Panc1 (cell line): ENCODE results near the gene DENND5B.

Experiments used
- SIN3A ChIP-seq: IDR thresholded peaks from 2 replicates; pipeline ENCODE4 v1.6.1; 2012; ENCODE audit warnings: low read depth, mild to moderate bottlenecking, low read length, moderate library complexity, borderline replicate concordance; ENCODE audit not compliant: insufficient read depth
- TF ChIP-seq, protein P1 (sequence below): fragments of 450-650 bp; IDR thresholded peaks from 2 replicates; pipeline ENCODE4 v1.5.1; 2017; ENCODE audit warnings: mild to moderate bottlenecking

DNA sequence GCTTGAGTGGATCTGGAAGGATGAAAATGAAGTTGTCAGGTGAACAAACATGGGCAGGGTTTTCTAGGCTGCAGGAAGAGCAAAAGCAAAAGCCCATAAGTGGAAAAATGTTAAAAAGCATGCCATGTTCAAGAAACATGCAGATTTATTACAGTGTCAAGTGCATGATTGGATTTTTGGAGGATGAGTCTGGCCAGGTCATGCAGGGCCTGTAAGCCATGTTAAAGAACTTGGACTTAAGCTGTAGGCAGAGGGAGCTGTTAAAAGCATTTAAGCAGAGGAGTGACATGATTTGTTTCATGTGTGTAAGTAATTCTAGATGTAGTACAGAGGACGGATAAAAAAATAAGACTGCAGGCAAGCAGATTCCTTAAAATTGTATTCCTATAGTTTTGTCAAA, 248.7 kb downstream of the DENND5B start:
- TF ChIP-seq, protein P1, sequence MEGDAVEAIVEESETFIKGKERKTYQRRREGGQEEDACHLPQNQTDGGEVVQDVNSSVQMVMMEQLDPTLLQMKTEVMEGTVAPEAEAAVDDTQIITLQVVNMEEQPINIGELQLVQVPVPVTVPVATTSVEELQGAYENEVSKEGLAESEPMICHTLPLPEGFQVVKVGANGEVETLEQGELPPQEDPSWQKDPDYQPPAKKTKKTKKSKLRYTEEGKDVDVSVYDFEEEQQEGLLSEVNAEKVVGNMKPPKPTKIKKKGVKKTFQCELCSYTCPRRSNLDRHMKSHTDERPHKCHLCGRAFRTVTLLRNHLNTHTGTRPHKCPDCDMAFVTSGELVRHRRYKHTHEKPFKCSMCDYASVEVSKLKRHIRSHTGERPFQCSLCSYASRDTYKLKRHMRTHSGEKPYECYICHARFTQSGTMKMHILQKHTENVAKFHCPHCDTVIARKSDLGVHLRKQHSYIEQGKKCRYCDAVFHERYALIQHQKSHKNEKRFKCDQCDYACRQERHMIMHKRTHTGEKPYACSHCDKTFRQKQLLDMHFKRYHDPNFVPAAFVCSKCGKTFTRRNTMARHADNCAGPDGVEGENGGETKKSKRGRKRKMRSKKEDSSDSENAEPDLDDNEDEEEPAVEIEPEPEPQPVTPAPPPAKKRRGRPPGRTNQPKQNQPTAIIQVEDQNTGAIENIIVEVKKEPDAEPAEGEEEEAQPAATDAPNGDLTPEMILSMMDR: no peak
- TF ChIP-seq SIN3A: no peak
